DMS79 treated with DMSO at 0.1 percent for 48 hours (cell line): ENCODE results near the gene CTDSPL.

Source experiments
- DNase-seq: peaks from one replicate; lab custom pipeline; 2025; lab: John Stamatoyannopoulos, UW

The CTDSPL gene

GRCh38 chr3:37913522-37913921 is 51.8 kb downstream of the CTDSPL start:
- DNase-seq, result no peak

DNA sequence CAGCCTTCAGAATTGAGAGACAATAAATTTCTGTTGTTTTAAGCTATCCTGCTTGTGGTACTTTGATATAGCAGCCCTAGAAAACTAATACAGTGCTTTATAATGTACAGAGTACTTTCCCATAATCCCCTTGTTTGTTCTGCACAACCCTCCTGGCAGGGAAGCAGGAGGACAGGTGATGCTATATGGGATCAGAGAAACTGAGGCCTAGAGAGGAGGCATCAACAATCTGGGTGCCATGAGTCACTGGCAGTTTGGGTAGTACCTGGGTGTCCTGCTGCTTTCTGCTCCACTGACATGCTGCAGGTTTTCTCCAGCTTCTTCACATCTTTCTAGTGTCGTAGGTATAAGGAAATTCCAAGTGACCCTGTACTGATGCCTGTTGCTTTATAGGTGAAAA is 55.0 kb downstream of the CTDSPL start:
- no peak for DNase-seq

DNA sequence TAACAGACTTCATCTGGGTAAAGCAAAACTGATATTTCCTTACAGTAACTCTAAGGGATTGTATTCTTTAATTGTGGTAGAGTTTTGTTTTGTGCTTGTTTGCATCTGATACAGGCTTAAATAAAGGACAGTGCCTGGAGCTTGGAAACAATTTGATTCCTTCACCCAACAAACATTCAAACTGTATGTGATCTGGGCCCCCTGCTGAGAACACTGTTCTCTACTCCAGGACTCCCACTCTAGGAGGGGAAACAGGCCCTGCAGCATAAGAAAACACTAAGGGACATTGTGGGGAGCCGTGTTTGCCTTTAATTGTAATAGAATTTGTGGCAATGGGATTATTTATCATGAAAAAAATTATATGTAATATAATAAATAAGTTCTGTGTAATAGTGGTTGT is 56.9 kb downstream of the CTDSPL start:
- DNase-seq, result no peak

GRCh38 chr3:37920156-37920699 is 58.5 kb downstream of the CTDSPL start:
- DNase-seq, result no peak

GRCh38 chr3:37921025-37921424 is 59.3 kb downstream of the CTDSPL start:
- no peak for DNase-seq

- DNase-seq, result no peak
Observed at GRCh38 chr3:37922721-37923568, 61.3 kb downstream of the CTDSPL start.

DNA sequence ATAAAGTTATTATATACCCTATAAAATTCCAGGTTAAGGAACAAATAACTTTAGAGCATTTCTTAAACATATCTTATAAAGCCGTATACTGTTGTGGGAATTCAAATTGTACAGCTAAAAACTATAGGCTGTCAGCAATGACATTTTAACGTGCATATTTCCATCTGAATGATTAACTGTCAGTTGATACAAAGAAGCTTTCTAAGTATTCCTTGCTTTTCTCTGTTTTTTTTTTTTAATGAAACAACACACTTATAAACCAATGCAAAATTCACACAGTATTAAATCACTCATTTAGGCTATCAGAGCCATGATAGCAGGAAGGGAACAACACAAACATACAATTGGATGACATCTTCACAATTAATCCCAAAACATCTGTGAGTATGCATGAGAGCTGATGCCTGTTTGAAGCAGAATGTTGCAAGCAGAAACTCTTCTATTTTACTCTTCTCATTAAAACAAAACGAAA is 61.9 kb downstream of the CTDSPL start:
- DNase-seq, result no peak

DNA sequence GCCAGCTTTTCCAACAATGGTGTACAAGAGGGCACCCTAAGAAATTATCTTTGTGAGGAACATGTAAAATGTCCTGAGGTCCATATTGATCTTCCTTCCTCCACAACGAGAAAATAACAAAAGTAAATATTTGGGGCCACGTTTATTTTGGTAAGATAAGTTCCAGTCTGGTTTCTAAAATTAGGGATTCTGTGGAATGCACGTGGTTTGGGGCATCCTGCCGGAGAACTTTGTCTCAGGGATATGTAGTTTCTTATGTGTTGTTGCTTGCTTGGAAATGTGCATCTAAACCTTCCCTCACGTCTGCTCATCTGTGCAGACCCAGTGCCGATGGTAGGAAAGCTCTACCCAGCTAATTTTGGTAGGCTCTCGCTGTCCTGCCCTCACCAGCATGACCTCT is 62.8 kb downstream of the CTDSPL start:
- DNase-seq, result no peak

DNA sequence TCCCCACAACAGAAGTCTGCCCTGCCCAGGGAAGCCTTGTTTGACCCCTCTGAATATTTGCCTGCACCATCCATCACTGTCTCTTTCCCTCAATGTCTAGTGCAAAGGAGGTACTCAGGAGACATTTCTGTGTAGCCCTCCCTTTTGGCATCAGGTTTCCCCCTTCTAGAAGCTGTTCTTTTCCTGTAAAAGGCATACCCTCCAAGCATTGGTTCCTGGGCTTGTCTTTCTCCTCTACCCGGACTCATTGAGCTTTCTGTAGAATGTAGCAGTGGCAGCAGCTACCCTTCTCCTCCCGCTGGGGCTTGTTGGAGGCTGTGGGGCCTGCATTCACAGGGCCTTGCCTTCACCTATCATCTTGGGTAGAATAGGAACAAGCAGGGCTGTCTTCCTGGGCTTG is 63.5 kb downstream of the CTDSPL start:
- no peak for DNase-seq

- DNase-seq, result no peak
Observed at GRCh38 chr3:37926611-37927010, 64.9 kb downstream of the CTDSPL start.

DNA sequence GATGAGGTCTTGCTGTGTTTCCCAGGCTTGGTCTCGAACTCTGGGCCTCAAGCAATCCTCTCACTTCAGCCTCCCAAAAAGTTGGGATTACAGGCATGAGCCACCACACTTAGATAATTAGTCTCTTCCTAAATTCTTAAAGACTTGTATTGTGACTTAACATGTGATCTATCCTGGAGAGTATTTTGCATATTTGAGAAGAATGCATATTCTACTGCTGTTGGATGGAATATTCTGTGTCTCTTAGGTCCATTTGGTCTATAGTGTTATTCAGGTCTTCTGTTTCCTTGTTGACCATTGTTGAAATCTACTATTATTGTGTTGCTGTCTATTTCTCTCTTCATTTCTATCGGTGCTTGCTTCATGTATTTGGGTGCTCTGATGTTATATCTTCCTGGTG is 68.8 kb downstream of the CTDSPL start:
- DNase-seq, result no peak

DNA sequence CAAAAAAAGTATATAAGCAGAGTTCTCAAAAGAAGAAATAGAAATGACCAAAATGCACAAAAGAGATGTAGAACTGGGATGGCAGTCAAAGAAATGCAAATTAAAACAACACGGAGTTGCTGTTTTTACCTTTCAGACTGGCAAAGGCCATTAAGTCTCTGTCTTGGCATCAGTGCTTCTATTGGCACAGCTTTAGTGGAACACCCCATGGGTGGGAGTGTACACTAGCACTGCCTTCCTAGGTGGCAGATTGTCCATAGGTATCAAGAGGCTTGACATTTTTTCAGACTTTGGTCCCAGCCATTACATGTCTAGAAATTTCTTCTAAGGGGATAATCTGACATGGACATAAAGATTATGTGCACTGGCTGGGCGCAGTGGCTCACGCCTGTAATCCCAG is 70.8 kb downstream of the CTDSPL start:
- no peak for DNase-seq

DNA sequence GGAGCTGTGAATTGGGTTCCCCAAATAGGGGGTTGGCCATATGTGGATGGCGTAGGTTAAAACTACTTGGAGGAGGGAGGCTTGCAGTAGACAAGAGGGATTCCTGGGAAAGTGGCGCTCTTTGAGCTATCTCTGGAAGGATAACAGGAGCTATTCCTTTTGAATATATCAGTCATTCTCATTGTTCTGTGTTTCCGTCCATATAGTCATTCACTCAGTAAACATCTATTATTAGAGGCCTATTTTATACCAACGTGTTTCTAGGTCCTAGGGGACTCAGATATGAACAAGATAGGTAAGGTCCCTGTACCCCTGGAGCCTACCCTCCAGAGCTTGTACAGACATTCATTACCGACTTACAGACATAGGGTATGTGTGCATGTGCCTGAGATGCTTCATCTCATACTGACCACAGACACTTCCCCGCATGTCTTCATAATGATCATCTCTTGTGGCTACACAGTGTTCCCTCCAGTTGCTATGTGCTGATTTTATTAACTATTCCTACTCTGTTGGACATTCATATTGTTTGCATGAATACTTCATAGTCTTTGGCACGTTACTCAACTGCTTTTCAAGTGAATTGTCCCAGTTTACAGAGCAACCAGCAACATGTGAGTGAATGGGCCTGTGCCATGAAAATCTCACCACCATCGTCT is 73.1 kb downstream of the CTDSPL start:
- no peak for DNase-seq

DNA sequence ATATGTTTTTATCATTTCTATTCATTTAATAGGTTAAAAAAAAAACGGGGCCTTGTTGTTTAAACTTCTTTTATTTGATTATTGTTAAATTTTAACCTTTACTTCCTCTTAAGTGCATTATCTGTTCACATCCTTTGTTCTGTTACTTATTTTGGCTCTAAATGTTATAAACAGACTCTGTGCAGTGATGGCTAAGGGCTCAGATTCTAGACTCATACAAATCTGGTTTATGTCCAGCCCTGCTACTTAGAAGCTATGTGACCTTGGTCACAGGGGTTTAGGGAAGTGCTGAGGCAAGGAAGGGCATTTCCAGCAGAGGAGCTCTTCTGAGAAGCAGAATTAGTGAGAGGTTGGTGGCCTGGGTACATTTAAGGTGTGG is 73.6 kb downstream of the CTDSPL start:
- DNase-seq, result no peak

- DNase-seq, result no peak
Observed at GRCh38 chr3:37935756-37936666, 74.3 kb downstream of the CTDSPL start.

DNA sequence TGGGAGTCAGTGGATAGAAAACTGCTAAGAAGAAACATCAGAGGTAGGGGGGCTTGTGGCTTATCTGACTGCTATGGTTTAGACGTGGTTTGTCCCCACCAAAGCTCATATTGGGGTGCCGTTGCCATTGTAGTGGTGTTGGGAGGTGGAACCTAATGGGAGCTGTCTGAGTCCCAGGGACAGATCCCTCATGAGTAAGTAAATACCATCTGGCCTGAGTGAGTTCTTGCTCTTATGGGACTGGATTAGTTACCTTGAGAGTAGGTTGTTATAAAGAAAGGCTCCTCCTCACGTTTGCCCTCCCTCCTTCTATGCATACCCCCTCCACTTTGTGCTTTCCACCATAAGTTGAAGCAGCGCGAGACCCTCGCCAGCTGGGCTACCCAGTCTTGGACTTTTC is 75.5 kb downstream of the CTDSPL start:
- DNase-seq, result no peak

DNA sequence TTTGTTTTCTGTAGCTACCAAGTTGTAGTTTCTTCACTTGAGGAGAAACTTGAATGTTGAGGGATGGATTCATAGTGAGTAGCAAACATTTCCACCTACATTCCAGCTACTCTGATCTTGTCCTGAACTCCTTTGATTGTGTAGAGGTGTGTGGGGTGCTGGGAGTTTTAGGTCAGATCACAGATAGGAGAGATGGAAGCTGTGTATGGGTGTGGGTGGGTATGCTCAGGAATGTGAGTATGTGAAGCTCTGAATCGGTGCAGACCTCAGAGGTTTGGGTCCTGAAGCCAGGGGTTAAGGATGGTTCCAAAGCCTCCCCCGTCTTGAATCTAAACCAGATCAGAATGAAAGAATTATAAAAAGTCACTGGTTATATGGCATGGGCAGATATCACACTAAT is 76.3 kb downstream of the CTDSPL start:
- DNase-seq, result no peak

DNA sequence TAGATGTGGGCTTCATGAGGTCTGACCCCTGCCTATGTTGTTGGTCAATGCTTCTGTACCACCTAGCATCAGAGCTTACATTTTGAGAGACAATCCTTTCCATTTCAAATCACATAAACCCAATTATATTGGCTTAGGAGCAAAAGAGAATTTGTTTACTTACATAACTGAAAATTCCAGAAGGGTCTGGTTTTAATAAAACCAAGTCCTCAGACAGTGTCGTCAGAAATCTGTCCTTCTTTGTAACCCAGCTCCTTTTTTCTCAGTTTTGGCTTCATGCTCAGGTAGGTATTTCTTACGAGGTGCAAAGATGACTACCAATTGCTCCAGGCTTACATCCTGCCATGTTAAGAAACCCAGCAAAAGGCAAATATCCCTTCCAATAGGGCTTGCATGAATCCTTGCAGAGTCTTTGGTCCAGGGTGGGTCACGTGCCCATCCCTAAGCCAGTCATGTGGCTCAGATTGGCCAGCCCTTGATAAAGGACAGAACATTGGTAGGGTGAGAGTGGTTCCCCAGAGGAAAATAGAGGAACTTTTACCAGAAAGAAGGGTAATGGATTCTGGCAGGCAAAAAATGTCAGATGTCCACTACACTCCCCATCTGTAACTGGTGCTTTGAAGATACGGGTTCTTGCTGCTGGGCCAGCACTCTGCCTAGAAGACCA is 78.7 kb downstream of the CTDSPL start:
- DNase-seq, result no peak

DNA sequence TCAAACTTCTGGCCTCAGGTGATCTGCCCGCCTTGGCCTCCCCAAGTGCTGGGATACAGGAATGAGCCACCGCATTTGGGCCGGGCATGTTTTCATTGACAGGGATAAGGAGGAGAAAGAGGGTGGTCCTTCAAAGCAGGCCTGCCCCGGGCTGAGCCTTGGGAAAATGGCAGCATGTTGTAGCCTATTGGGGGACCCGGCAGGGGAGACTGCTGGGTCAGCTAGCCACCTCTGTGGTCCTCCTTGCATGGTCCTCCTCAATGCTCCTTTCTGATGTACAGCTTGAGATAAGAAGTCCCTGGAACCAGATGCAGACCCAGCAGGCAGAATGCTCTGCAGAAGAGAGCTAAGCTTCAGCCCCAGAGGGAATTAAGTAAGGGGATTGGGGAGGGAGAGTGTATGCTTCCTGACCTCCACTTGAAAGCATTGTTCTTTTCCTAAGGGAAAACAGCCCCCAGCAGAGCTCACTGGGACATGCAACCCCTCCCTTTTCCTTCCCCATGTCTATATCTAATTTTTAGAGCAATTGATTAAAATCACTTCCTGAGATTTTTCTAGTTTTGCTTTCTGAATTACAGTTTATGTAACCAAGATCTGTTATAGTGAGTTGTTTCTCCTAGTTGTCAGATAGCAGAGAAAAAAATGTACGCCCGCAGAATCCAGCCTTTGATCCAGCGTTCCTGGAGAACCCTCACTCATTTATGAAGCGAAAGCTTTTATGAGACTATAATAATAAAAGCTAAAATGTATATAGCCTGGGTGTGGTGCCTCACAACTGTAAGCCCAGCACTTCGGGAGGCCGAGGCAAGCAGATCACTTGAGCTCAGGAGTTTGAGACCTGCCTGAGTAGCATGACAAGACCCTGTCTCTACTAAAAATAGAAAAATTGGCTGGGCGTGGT is 80.2 kb downstream of the CTDSPL start:
- DNase-seq, result no peak

DNA sequence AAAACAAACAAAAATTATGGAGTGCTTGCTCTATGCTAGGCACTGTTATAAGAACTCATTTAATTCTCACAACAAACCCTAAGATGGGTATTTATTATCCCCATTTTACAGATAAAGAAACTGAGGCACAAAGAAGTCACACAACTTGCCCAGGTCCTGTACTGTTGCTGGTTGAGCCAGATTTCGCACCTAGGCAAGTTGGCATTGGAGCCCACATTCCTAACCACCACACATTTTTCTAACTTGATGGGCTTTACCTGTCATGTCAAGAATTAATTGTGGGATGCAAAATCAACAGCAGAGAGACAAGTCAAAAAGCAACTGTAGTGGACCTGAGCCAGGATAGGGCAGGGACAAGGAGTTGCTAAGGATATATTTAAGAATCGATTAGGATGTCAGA is 81.0 kb downstream of the CTDSPL start:
- no peak for DNase-seq

DNA sequence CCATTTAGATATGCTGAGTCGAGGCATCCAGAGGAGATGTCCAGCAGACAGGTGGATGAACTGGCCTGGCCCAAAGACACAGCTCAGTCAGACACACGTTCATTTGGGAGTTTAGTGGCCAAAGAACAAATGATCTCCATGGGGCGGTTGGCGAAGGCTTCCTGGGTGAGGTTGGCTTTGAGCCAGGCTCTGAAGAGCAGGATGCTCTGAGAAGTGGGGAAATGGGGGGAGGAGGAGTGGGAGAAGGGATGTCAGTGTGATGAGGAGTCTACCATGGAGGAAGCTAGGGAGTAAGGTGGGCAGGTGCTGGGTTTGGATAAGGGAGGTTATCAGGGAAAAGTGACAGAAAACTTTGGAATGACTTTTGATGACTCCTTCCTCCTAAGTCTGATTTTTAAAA is 81.4 kb downstream of the CTDSPL start:
- no peak for DNase-seq
